NB4 (cell line): ENCODE results near the gene PSTK.

ENCODE experiments used
- CTCF ChIP-seq: IDR thresholded peaks from one replicate; pipeline ENCODE4 v1.5.1; 2012; ENCODE audit warnings: low read depth, low read length
- POLR2A ChIP-seq: IDR thresholded peaks from 2 replicates; pipeline ENCODE4 v1.6.1; 2011; ENCODE audit warnings: mild to moderate bottlenecking; ENCODE audit not compliant: insufficient read length; ENCODE audit errors: extremely low read depth

- TF ChIP-seq CTCF (no peak), POLR2A (no peak)
These were observed 27.6 kb downstream of the PSTK start for GRCh38 chr10:123007558-123008354.
